Measurements from ENCODE around the gene EPAS1. TPM values are rescaled to one million over a fixed set of nuclear protein-coding genes. Genes with fewer than 3 reads are reported as not detected.

Gene EPAS1
- total and polyA plus RNA-seq, 2 of the 8 experiments (the other 6 are each of a cell fraction or from before 2014, with no cell fraction given) = 2.0 to 4.9 TPM

DNA sequence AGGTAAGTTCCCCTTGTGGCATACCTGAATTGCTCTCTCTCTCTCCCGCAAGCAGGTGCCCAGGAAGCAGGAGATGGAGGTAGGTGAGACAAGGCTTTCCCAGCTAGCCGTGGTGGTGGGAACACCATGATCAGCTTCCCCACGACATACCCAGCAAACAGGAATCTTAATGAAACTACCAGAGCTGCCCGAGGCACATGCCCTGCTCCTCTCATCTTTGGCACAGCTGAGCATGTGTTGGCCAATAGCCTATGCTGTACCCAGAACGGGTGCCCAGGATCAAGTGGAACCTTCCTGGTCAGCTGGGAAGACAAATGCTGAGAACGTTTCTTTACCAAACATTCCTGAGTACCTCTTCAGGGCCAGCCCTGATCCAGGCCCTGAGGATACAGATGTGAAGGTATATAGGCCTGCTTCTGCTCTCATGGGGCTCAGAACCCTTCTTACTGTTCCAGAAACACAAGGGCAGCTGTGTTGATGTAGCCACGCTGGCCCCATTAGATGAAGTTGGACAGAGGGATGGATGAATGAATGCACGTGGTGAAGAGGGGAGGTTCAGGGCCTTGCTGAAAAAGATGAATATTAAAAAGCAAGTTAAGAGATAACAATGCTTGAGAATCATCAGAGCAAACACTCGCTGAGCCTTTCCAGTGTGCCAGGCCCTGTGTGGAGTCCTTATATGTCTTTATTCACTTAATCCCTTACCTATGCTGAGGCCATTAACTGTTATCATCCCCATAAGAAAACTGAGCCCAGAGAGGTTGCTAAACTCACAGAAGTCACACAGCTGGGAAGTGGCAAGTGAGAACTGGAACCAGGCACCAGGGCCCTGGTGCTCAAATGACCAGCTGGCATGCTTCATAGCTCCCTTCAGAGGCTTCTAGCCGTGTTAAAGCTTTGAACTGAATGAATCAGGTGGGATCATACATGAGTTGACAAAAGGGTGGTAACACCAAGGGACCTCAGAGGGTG, 113.4 kb downstream of the EPAS1 start:
- no peak overlapping the region for H3K18ac ChIP-seq (ENCODE audit: extremely low read depth, low read length)
- H3K27me3 ChIP-seq (replicated peaks in 1 of 4; ENCODE audit: control insufficient read depth in 3 of 4, extremely low read depth in 1 of 4, insufficient read depth in 3 of 4, low read length in 3 of 4) = no peaks in the 10 kb centered on the region
- 81% methylated on average over 10 of the region's 10 CpGs; no CpG with 5 or more reads in 1 of the 2 experiments for WGBS, 2 experiments (ENCODE audit: extremely low coverage in 1 of 2, insufficient coverage in 1 of 2, insufficient read length in 1 of 2, insufficient replicate concordance in 2 of 2, low coverage in 1 of 2, low lambda C conversion rate in 2 of 2, missing lambda C conversion rate in 1 of 2)
- no peaks in the 10 kb centered on the region for H3K23me2 ChIP-seq (ENCODE audit: low read depth, low read length)
- TF ChIP-seq SIRT6 (IDR thresholded peaks at IDR 0.05; ENCODE audit: low read length) (no peak), NRF1 (IDR thresholded peaks at IDR 0.05; ENCODE audit: low read depth, low read length) (no peak), TCF12 (IDR thresholded peaks at IDR 0.05; ENCODE audit: low read depth, low read length) (no peak), BRCA1 (IDR thresholded peaks at IDR 0.05; ENCODE audit: low read depth, low read length) (no peak)
- no peak overlapping the region for H2AK5ac ChIP-seq (ENCODE audit: low read depth, low read length)
- no peak overlapping the region for H3K4ac ChIP-seq (replicated peaks; ENCODE audit: insufficient read length, low read depth, low read length)
- no peaks in the 10 kb centered on the region for H3K79me1 ChIP-seq (ENCODE audit: low read depth, low read length)
- H4K8ac ChIP-seq (ENCODE audit: extremely low read depth, insufficient read depth, low read length) = no peak overlapping the region
- H3K9me3 ChIP-seq (ENCODE audit: insufficient read depth in 2 of 2, low read depth in 1 of 2, low read length in 1 of 2) = no peaks in the 10 kb centered on the region
- H3K79me2 ChIP-seq (ENCODE audit: control insufficient read depth in 1 of 2, insufficient read depth in 2 of 2, low read length in 2 of 2) = no peaks in the 10 kb centered on the region
- H3K27ac ChIP-seq (ENCODE audit: low read depth, low read length) = no peak overlapping the region
- no peak for FAIRE-seq
- DNase-seq (ENCODE audit: low read depth in 1 of 2, low spot score in 2 of 2) = no peak
- H3K9ac ChIP-seq (replicated peaks in 1 of 4; ENCODE audit: extremely low read depth in 1 of 4, low read depth in 3 of 4, low read length in 3 of 4) = no peak overlapping the region
- POLR2A ChIA-PET (ENCODE audit: partially characterized antibody) = no interaction called here
- no peak overlapping the region for H3K4me3 ChIP-seq (ENCODE audit: extremely low read depth in 1 of 4, insufficient read depth in 2 of 4, low read depth in 3 of 4, low read length in 4 of 4)
- no peaks in the 10 kb centered on the region for H3K36me3 ChIP-seq (ENCODE audit: control insufficient read depth in 2 of 4, insufficient read depth in 4 of 4, low read length in 3 of 4)
- no peak overlapping the region for H3K4me2 ChIP-seq (ENCODE audit: insufficient read depth in 1 of 2, low read depth in 2 of 2, low read length in 2 of 2)
- no peaks in the 10 kb centered on the region for H4K20me1 ChIP-seq (replicated peaks in 1 of 2; ENCODE audit: control insufficient read depth in 1 of 2, insufficient read depth in 2 of 2, low read length in 2 of 2)
- H2BK12ac ChIP-seq (ENCODE audit: low read depth, low read length) = no peak overlapping the region
- no peak overlapping the region for H2BK15ac ChIP-seq (ENCODE audit: low read length)
- H2BK120ac ChIP-seq (replicated peaks; ENCODE audit: low read depth, low read length) = no peak overlapping the region
- no peak overlapping the region for H3K23ac ChIP-seq (ENCODE audit: insufficient read length)
- H4K5ac ChIP-seq (ENCODE audit: insufficient read length, low read depth, low read length) = no peak overlapping the region
- no peaks in the 10 kb centered on the region for H3K4me1 ChIP-seq (replicated peaks in 1 of 4; ENCODE audit: control insufficient read depth in 3 of 4, insufficient read depth in 4 of 4, low read length in 3 of 4)
- H3K56ac ChIP-seq (replicated peaks; ENCODE audit: insufficient read length, low read depth, low read length) = no peak overlapping the region
- H2BK20ac ChIP-seq (ENCODE audit: low read length) = no peak overlapping the region
- no peak overlapping the region for H2AFZ ChIP-seq (ENCODE audit: low read length)
- CTCF ChIA-PET (ENCODE audit: partially characterized antibody) = interaction anchor here (0.6 to 1.4 kb wide), 3 partner anchors 33 to 44 kb away, joined by 3 to 4 read pairs (median 3); no protein-coding TSS in a partner anchor
- no peak overlapping the region for H4K91ac ChIP-seq (replicated peaks; ENCODE audit: insufficient read length, low read length)
- no peak overlapping the region for H3K14ac ChIP-seq (ENCODE audit: insufficient read length)
- no peak overlapping the region for H2BK5ac ChIP-seq (ENCODE audit: low read depth, low read length)
